HepG2 (cell line): ENCODE results near the gene JAZF1. TPM values are rescaled to one million over a fixed set of nuclear protein-coding genes. Genes with fewer than 3 reads are reported as not detected.

Experiments used
- ATAC-seq: fragments of 200-7000 bp; cut with Tn5 transposase; 3 replicates; pipeline ENCODE4 v1.9.1; 2020; ENCODE audit warnings: mild to moderate bottlenecking, moderate library complexity
- BruUV-seq: library from RNA; stranded (reverse); fragments of 400-500 nt; replicated peaks from 2 replicates; lab custom pipeline; 2021; lab: Mats Ljungman, UMichigan
- CTCF ChIA-PET: fragments of 300-600 bp; formaldehyde crosslinking; extraction: SDS; loops from one replicate; lab custom pipeline; 2021; ENCODE audit warnings: low total read pairs, inconsistent platforms, low intra/inter-chr PET ratio; lab: Yijun Ruan, JAX
- POLR2A ChIA-PET: fragments of 350-600 bp; sonication (Branson Sonifier 250); formaldehyde crosslinking; loops from one replicate; lab custom pipeline; 2020; ENCODE audit warnings: antibody characterized with exemption, inconsistent platforms; lab: Yijun Ruan, JAX
- DNase-seq: peaks from one replicate; pipeline ENCODE4 v3.0.0-alpha.2; 2015; ENCODE audit warnings: low spot score
- FAIRE-seq: peaks from 3 replicates; lab custom pipeline; 2011; peaks lifted over from hg19 to GRCh38; lab: Jason Lieb, UNC
- H2AFZ ChIP-seq: one replicate; pipeline ENCODE4 v1.6.1; 2011; ENCODE audit warnings: low read length, inconsistent platforms
- H3K27ac ChIP-seq: fragments of 300-600 bp; 3 replicates; pipeline ENCODE4 v1.8.0; 2011; ENCODE audit warnings: mixed run types, mild to moderate bottlenecking, mixed read lengths, low read length, inconsistent platforms; ENCODE audit not compliant: insufficient read depth; ENCODE audit errors: extremely low read length
- H3K27me3 ChIP-seq, 2 experiments: fragments of 200-600 bp in 1 of 2; 2 replicates in 1 of 2; 3 replicates in 1 of 2; pipeline versions ENCODE4 v1.6.0 to v1.8.0; 2011; ENCODE audit warnings: low read length in 2 of 2, mild to moderate bottlenecking in 2 of 2, moderate library complexity in 2 of 2, inconsistent platforms in 1 of 2; ENCODE audit not compliant: insufficient read depth in 2 of 2, control insufficient read depth in 1 of 2
- H3K36me3 ChIP-seq, 2 experiments: fragments of 200-600 bp in 1 of 2; replicated peaks in 1 of 2; 2 replicates in 1 of 2; 3 replicates in 1 of 2; pipeline versions ENCODE4 v1.5.1 to v1.8.0; 2011; ENCODE audit warnings: low read length in 2 of 2, inconsistent platforms in 1 of 2; ENCODE audit not compliant: insufficient read depth in 2 of 2, control insufficient read depth in 1 of 2
- H3K4me1 ChIP-seq: 2 replicates; pipeline ENCODE4 v1.5.1; 2012; ENCODE audit warnings: low read length, inconsistent platforms; ENCODE audit not compliant: insufficient read depth
- H3K4me2 ChIP-seq: 2 replicates; pipeline ENCODE4 v1.6.0; 2011; ENCODE audit warnings: low read depth, low read length, inconsistent platforms
- H3K4me3 ChIP-seq, 3 experiments: fragments of 200-600 bp in 1 of 3; sonication (generic), shearing (Covaris generic) in 1 of 3; replicated peaks in 1 of 3; 2 replicates each; pipeline ENCODE4 v1.5.1; 2011 to 2016; ENCODE audit warnings: low read length in 3 of 3, inconsistent platforms in 2 of 3, low read depth in 2 of 3, mild to moderate bottlenecking in 2 of 3, control low read depth in 1 of 3, mixed read lengths in 1 of 3; ENCODE audit not compliant: insufficient read depth in 1 of 3
- H3K79me2 ChIP-seq: one replicate; pipeline ENCODE4 v1.6.1; 2011; ENCODE audit warnings: low read length, inconsistent platforms; ENCODE audit not compliant: insufficient read depth
- H3K9ac ChIP-seq: 2 replicates; pipeline ENCODE4 v1.6.0; 2011; ENCODE audit warnings: mild to moderate bottlenecking, low read depth, low read length, inconsistent platforms; ENCODE audit not compliant: insufficient read depth
- H3K9me3 ChIP-seq: 2 replicates; pipeline ENCODE4 v1.5.1; 2012; ENCODE audit warnings: mild to moderate bottlenecking, low read length
- H4K20me1 ChIP-seq: 2 replicates; pipeline ENCODE4 v1.6.0; 2011; ENCODE audit warnings: inconsistent platforms, mild to moderate bottlenecking, low read length, moderate library complexity; ENCODE audit not compliant: insufficient read depth
- CENPT ChIP-seq: sonication (generic); formaldehyde crosslinking; IDR thresholded peaks from 2 replicates; pipeline ENCODE4 v1.8.0; 2022; ENCODE audit warnings: low read depth, mild to moderate bottlenecking, moderate library complexity, missing genetic modification reagents
- GLMP ChIP-seq: sonication (generic); formaldehyde crosslinking; IDR thresholded peaks from 2 replicates; pipeline ENCODE4 v1.9.0; 2021; ENCODE audit warnings: missing genetic modification reagents, mild to moderate bottlenecking, borderline replicate concordance
- IRF1 ChIP-seq: sonication (generic); formaldehyde crosslinking; IDR thresholded peaks from 2 replicates; pipeline ENCODE4 v1.4.0; 2020; ENCODE audit warnings: low read depth, mild to moderate bottlenecking, missing genetic modification reagents
- NFE2L2 ChIP-seq: fragments of 150-350 bp; IDR thresholded peaks from 2 replicates; pipeline ENCODE4 v1.6.1; 2014; ENCODE audit warnings: low read length
- SKI ChIP-seq: fragments of 450-650 bp; IDR thresholded peaks from one replicate; pipeline ENCODE4 v1.6.1; 2018; ENCODE audit warnings: mild to moderate bottlenecking; ENCODE audit not compliant: partially characterized antibody
- SRF ChIP-seq: IDR thresholded peaks from 2 replicates; pipeline ENCODE4 v1.6.1; 2011; ENCODE audit warnings: mild to moderate bottlenecking, low read depth, low read length, moderate library complexity
- ZNF484 ChIP-seq: sonication (generic); formaldehyde crosslinking; IDR thresholded peaks from 2 replicates; pipeline ENCODE4 v1.5.1; 2020; ENCODE audit warnings: mild to moderate bottlenecking, low read depth, missing genetic modification reagents, borderline replicate concordance
- WGBS: methylation state at CpG from one replicate; pipeline ENCODE4 v1.1.6; 2017; ENCODE audit warnings: low lambda C conversion rate; 5-methylcytosine and 5-hydroxymethylcytosine counted together
- in situ Hi-C: cut with HindIII; loops from 2 replicates; pipeline ENCODE4 v1.10.0; 2017; ENCODE audit warnings: low pct_unique_long_range_greater_than_20kb; ENCODE audit not compliant: extremely low pct_ligation_motif_present
- intact Hi-C: fragments of 100-400 bp; cut with micrococcal nuclease; formaldehyde crosslinking; loops from one replicate; pipeline ENCODE4 v1.10.0; 2022; ENCODE audit not compliant: unreplicated experiment
- polyA plus RNA-seq, 8 experiments: library from polyadenylated mRNA; depleted of rRNA in 3 of 8; stranded (reverse) in 7 of 8; unstranded in 1 of 8; fragments of >200 nt; fragmentation: Illumina TruSeq in 4 of 8; extraction: Trizol in 4 of 8; gene quantifications; 2 replicates each; pipeline versions ENCODE4 v1.2.1 to v1.2.3, GENCODE V29; 2011 to 2016; ENCODE audit warnings: low read depth in 4 of 8, missing spikeins in 1 of 8, mixed read lengths in 1 of 8; ENCODE audit not compliant: insufficient read depth in 1 of 8
- total RNA-seq, 5 experiments: library from RNA; depleted of rRNA; stranded (reverse); fragments of >200 nt; fragmentation: Illumina TruSeq; extraction: Trizol; gene quantifications; 2 replicates each; pipeline ENCODE4 v1.2.3, GENCODE V29; 2016; ENCODE audit warnings: low read depth in 1 of 5
- TF ChIP-seq, protein P1 (sequence below): sonication (generic); formaldehyde crosslinking; IDR thresholded peaks from 2 replicates; pipeline ENCODE4 v1.4.0; 2020; ENCODE audit warnings: missing genetic modification reagents

JAZF1 gene
- total and polyA plus RNA-seq, 2 of the 13 experiments (the other 11 are each of a cell fraction or from before 2014, with no cell fraction given): not detected

- DNase-seq (no peak), FAIRE-seq (no peak), ATAC-seq (no peak)
- intact Hi-C loops: no loop called here
- Histone ChIP-seq H4K20me1 (no peaks in the 10 kb centered on the region), H3K4me2 (no peak overlapping the region), H2AFZ (no peak overlapping the region), H3K9me3 (no peaks in the 10 kb centered on the region), H3K79me2 (no peaks in the 10 kb centered on the region), H3K27ac (no peak overlapping the region), H3K4me1 (peaks cover 9% of the 10 kb centered on the region), H3K9ac (no peak overlapping the region), H3K36me3 (no peaks in the 10 kb centered on the region), H3K4me3 (no peak overlapping the region), H3K27me3 (peaks cover 0 to 3% of the 10 kb centered on the region in 2 experiments; a peak in 2 of 5 replicates)
- no TSS peak for BruUV-seq
- in situ Hi-C loops: no loop called here
- 0% methylated on average over 3 of the region's 3 CpGs for WGBS
- TF ChIP-seq, protein P1, sequence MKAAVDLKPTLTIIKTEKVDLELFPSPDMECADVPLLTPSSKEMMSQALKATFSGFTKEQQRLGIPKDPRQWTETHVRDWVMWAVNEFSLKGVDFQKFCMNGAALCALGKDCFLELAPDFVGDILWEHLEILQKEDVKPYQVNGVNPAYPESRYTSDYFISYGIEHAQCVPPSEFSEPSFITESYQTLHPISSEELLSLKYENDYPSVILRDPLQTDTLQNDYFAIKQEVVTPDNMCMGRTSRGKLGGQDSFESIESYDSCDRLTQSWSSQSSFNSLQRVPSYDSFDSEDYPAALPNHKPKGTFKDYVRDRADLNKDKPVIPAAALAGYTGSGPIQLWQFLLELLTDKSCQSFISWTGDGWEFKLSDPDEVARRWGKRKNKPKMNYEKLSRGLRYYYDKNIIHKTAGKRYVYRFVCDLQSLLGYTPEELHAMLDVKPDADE: no peak
- TF ChIP-seq SRF (no peak), NFE2L2 (no peak), SKI (no peak), ZNF484 (CRISPR knock-in tag) (no peak), GLMP (CRISPR knock-in tag) (no peak), IRF1 (no peak), CENPT (CRISPR knock-in tag) (no peak)
- CTCF ChIA-PET: no interaction called here
- POLR2A ChIA-PET: no interaction called here
Measured at GRCh38 chr7:28036696-28037095, 143.9 kb downstream of the JAZF1 start.
